VCaP (cell line): Measurements from ENCODE around the gene ADD1.
A peak's percentile ranks its signal among the peaks of the same experiment; 100 is the strongest.

ENCODE experiments used
- H3K27ac ChIP-seq: fragments of 450-650 bp; 2 replicates; pipeline ENCODE4 v1.5.1; 2017
- TF ChIP-seq, protein P1 (sequence below): fragments of 450-650 bp; conservative IDR thresholded peaks from 2 replicates; pipeline ENCODE4 v1.5.1; 2017; ENCODE audit warnings: mild to moderate bottlenecking, moderate library complexity

The ADD1 gene

GRCh38 chr4:2930758-2931511 is 87.3 kb downstream of the ADD1 start:
- TF ChIP-seq, protein P1, sequence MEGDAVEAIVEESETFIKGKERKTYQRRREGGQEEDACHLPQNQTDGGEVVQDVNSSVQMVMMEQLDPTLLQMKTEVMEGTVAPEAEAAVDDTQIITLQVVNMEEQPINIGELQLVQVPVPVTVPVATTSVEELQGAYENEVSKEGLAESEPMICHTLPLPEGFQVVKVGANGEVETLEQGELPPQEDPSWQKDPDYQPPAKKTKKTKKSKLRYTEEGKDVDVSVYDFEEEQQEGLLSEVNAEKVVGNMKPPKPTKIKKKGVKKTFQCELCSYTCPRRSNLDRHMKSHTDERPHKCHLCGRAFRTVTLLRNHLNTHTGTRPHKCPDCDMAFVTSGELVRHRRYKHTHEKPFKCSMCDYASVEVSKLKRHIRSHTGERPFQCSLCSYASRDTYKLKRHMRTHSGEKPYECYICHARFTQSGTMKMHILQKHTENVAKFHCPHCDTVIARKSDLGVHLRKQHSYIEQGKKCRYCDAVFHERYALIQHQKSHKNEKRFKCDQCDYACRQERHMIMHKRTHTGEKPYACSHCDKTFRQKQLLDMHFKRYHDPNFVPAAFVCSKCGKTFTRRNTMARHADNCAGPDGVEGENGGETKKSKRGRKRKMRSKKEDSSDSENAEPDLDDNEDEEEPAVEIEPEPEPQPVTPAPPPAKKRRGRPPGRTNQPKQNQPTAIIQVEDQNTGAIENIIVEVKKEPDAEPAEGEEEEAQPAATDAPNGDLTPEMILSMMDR = peak; percentile 38; the same call in 1 of the 2 replicates
- peak overlapping the region; percentile 94 for H3K27ac ChIP-seq

DNA sequence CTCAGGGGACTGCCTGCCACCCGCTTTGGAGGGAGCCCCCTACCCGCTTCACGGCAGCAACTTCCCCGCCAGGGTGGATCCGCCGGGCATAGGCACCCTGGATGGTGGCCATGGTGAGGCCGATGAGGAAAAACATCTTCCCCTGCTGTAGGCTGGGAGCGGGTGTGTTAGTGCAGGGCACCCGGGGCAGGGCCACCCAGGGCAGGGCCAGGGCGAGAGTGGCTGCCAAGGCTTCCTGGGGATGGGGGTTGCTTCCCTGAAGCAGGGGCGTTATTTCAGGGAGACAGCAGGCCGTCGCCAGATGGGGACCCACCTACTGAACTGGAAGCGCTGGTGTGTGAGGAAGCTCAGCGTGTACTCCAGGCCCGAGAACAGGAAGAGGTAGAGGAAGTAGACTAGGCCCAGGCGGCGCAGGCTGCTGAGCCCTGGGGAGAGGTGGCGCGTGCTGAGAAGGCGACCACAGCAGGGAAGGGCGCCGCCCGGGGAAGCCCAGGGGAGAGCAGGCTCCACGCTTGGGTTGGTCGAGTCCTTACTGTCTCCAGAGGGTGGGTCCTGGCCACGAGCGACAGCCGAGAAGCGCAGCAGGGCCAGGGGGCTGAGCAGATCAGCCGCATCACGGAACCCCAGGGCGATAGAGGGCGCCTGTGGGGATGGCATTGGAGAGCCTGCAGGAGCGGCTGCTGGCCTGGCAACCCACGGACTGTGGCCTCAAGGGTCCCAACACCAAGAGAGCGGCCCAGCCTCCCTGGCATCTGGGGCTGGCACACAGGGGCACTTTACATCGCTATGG is 88.1 kb downstream of the ADD1 start:
- H3K27ac ChIP-seq = peak overlapping the region; percentile 94

DNA sequence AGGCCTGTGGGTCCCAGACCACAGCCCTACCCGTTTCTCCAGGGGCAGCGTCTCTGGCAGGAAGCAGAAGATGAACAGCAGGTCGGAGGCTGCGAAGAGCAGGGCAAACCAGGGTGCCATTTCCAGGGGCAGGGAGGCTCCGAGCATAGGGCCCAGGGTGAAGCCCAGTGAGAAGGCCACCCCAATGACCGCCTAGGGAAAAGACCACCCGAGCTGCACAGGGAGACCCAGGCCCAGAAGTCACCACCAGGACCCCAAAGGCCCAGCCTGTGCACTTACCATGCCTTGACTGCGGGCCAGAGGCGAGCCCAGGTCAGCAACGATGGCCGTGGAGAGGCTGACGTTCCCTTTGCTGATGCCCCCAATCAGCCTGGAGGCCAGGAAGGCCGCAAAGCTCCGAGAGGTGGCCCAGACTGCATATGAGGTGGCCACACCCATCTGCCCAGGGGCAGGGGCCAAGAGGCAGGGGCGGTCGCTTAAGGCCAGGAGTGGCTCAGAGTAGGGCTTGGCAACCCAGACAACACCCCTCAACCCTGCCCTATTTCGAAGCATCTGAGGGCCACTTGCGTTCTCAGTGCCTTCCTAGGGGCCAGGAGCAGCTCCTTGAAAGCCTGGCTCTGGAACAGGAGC is 88.8 kb downstream of the ADD1 start:
- TF ChIP-seq, protein P1 = no peak
- H3K27ac ChIP-seq = peak overlapping the region; percentile 94

More for the DNA sequence above, 88.1 kb downstream of the ADD1 start:
- TF ChIP-seq, protein P1 = no peak

DNA sequence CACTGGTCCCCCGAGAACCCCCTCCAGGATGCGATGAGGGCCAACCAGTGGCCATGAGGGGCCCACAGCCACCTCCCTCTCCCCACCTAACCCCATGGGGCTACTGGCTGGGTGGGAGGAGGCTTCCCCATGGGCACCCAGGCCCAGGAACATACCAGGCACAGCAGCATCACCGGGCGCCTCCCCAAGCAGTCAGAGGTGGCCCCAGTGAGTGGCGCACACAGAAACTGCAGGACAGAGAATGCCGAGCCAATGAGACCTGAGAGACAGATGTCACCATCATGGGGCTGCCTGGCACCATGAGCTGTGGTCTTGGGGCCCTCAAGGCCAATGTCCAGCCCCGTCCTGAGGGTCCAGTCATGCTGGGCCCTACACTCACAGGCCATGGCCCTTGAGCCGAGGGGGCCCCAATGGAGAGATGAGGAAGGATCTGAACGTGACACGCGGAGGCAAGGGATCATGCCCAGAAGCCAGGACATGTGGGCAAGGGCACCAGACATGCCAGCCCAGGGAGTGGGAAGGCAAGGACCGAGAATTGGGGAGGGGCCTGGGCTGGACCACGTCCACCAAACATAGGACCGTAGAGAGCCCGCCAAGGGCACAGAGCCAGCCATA is 89.4 kb downstream of the ADD1 start:
- TF ChIP-seq, protein P1 = no peak
- H3K27ac ChIP-seq = peak overlapping the region; percentile 94

DNA sequence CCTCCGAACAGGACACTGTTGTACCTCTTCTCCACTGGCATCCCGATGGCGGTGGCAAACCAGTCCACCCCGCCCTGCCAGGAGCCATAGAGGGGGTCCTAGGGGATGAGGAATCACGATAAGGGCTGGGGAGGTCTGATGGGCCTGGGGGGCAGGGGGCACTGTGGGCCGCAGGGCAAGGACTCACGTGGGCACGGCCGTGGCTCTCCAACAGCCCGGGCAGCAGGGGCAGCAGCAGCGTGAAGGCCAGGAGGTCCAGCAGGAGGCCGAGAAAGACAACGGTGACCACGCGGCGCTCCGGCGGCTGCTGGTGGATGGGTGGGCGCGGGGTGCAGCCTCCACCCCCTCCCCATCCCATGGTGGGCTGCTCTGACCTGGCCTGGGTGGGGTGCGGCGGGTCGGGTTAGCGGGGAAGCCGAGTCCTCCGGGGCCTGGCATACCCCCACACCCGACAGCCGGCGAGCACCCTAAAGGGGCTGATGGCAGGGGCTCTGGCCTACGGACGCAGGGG is 90.0 kb downstream of the ADD1 start:
- TF ChIP-seq, protein P1 = no peak
- peak overlapping the region; percentile 94 for H3K27ac ChIP-seq

GRCh38 chr4:2934077-2934812 is 90.6 kb downstream of the ADD1 start:
- TF ChIP-seq, protein P1 = no peak
- peak overlapping the region; percentile 94 for H3K27ac ChIP-seq
